HG03025 (cell line): ENCODE data around the gene SRGAP1.
"Not testable (repeated sequence)": the region's sequence is repeated elsewhere in the genome, so short reads cannot be mapped to it uniquely, and the experiment has no call there.

ENCODE experiments used
- ATAC-seq: cut with Tn5 transposase; IDR thresholded peaks from one replicate; pipeline ENCODE4 v1.9.1; 2021; ENCODE audit warnings: mild to moderate bottlenecking, moderate library complexity; ENCODE audit not compliant: unreplicated experiment, low FRiP score

SRGAP1 gene

GRCh38 chr12:64029013-64029857, 184.7 kb downstream of the SRGAP1 start:
- no peak for ATAC-seq

GRCh38 chr12:64030155-64030554, 185.7 kb downstream of the SRGAP1 start:
- ATAC-seq: no peak

GRCh38 chr12:64034056-64034455, 189.6 kb downstream of the SRGAP1 start:
- not testable (repeated sequence) for ATAC-seq

- ATAC-seq: no peak
These were observed 190.5 kb downstream of the SRGAP1 start for GRCh38 chr12:64034901-64035576.

DNA sequence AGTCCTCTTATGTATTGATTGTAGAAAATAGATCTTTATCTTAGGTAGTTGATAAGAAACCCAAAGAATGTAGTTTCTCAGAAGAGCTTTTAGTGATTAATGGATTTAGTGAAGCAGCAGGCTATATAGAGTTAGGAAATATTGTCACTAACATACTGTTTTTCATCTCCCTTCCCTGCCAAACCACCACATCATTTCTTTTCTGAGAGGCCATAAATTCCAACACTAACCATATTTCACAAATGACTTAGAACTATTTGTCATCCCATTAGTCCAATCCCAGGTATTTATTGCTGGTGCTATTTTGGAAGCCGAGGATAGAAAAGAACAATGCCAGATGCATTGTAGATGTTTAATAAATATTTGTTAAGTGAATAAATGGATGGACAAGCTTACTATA, 191.9 kb downstream of the SRGAP1 start:
- ATAC-seq: no peak

DNA sequence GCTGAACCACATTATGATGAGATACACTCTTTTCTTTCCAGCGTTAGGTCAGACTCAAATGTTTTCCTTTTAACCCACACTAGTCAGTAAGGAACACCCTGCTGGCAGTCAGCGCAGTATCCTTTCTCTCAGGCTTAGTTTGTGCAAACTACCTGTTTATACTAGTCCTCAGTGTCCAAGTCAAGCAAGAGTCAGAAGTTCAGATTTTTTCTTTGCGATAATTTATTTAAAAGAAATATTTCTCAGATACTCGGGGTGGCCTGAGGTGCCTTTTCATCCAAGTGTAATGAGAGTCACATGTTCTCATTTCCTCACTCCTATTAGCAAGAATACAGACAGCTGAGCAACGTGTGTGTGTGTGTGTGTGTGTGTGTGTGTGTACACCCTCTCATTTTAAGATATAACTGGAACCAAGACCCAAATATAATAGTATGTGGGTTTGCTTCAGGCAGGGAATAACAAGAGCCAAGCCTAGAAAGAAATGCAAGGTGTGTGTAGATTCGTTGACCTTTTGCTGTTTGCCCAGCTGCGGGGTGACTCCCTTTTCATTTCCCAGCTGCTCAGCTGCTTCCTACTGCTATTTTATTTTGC, 194.9 kb downstream of the SRGAP1 start:
- ATAC-seq: no peak

GRCh38 chr12:64042911-64043310, 198.4 kb downstream of the SRGAP1 start:
- ATAC-seq: no peak

DNA sequence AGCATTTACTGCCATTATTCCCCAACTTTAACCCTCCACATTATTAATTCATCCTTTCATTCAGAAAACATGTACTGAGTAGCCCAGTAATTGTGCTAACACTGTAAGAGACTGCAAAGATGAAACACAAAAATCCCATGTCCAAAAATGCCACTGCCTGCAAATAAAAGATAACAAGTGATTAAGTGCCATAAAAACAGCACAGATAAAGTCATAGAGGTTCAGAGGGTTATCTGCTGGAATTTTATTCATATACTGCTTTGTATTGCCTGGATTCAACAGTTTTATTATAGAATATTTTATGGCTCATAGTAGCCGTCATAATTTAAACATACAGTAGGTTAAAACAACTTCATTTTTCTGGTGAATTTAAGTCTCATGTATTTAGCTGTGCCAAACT, 199.7 kb downstream of the SRGAP1 start:
- ATAC-seq: no peak

DNA sequence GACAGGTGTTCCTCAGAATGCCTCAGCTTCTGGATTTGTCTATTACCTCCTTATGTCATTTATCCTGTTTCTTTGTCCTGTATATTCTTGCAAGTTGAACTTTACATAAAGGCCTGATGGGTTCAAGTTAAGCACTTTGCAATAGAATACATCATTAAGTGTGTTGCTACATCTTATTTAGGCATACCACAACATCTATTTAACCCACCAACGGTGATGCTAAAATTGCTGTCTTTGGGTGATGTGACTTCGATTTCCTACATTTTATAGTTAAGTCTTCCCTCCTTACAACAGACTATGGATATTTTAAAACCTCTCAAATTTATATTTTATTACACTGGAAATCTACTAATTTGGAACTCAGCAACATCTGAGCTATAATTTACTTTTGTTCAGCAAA, 206.6 kb downstream of the SRGAP1 start:
- ATAC-seq: no peak

- no peak for ATAC-seq
These were observed 208.6 kb downstream of the SRGAP1 start for GRCh38 chr12:64053117-64053516.

DNA sequence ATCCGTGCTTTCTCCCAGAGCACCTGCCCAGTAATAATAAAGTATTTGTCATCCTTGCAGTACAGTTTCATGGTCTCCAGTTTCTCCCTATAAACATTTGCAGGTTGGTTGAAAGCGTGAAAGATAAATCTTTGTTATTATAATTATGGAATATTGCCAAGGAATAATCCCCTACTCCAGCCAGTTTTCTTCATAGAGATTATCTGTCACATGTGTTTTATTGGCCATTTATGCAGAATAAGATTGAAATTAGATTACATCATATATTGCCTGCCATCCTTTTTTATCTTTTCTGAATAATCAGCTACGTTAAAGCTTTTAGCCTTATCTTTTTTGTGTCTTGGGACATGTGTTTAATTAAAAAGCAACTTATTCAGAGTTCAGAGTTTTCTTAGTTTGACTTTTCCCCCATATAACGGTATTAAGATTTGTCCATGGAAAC, 209.6 kb downstream of the SRGAP1 start:
- ATAC-seq: no peak

DNA sequence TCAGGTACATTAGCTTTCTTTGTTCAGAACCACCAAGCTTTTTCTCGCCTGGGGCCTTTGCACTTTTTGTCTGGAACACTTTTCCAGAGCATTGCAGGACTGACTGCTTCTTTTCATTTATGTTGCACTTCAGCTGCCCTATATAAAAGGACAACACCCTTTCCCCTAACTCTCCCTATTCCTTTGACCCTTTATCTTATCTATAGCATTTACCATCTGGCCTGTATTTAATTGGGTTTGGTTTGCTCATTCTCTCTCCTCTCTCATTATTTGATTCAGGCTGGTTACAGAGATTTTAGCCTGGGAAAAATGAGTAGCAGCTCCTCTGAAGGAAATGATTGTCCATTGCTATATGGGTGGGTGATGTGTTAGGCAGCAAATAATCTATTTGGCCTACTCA, 212.2 kb downstream of the SRGAP1 start:
- ATAC-seq: no peak

DNA sequence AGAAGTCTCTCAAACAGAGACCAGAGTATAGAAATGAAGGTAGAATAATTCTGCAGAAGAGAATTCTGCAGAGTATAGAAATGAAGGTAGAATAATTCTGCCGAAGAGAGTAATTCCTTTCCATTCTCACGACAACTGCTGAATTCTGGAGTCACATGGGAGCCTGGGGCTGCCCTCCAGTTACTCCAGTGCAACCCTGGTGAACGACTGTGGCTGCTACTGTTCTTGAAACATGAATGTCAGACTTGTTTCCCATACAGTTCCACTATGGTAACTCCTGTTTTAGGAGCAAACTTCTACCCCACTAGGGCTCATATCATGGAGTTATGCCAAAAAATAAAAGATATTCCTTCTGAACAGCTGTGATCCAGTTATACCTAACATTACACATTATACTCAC, 213.2 kb downstream of the SRGAP1 start:
- ATAC-seq: no peak

- no peak for ATAC-seq
These were observed 214.2 kb downstream of the SRGAP1 start for GRCh38 chr12:64058541-64059265.

- no peak for ATAC-seq
These were observed 215.2 kb downstream of the SRGAP1 start for GRCh38 chr12:64059685-64060084.

GRCh38 chr12:64061868-64062375, 217.4 kb downstream of the SRGAP1 start:
- ATAC-seq: no peak

GRCh38 chr12:64063121-64063520, 218.6 kb downstream of the SRGAP1 start:
- no peak for ATAC-seq

GRCh38 chr12:64064240-64064639, 219.7 kb downstream of the SRGAP1 start:
- no peak for ATAC-seq

DNA sequence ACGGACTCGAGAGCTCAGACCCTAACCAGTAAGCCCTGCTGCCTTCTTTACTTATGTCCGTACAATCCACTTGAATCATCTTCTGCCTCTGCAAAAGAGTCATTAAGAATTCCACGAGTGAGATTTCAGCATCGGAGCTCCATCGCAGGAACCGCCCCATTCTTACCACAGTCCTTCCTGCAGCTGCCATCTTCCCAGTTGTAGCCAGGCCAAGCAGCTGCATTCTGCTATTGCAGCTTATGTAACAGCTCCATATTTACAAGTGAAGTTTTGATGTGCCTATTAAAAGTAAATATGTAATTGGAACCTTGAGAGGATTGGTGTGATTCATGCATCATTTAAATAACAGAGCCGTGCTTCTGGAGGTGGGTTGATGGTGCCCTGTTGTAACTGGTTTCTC, 220.2 kb downstream of the SRGAP1 start:
- no peak for ATAC-seq

- ATAC-seq: no peak
These were observed 221.5 kb downstream of the SRGAP1 start for GRCh38 chr12:64065881-64066451.
